NCI-H2081 treated with DMSO at 0.1 percent for 48 hours (cell line): ENCODE data around the gene EPS15.

Experiments
- DNase-seq: peaks from one replicate; lab custom pipeline; 2025; lab: John Stamatoyannopoulos, UW

Gene EPS15

DNA sequence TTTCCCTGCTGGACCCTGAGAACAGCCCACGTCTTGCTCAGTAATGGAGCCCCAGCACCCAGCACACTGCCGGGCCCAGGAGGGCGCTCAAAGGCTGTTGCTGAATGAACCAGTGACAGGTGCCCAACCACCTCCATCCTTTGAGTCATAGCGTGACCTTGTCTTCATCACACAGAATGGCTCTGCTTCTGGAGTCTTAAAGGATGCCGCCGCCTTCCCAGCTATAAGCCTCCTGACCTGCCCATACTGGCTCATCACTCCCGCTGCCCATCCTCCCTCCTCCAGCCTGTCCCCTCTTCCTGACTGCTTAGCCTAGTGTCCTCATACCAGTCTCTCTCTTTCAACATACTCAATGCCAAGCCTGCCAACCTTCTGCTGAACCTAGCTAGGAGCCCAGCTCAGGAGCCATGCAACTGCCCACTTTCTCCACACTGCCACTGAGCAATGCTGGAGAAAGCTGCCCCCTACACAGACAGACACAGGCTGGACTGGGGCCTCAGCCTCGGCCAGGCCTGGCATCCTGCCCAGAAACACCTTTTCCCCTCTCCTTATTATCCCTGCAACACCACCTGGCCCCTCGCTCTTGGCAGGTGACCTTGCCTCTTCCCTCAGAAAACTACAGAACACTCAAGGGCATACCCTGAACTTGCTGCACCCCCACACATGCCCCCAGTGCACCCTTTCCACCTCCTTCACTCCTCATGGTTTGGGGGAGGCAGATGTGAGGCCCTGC, 202.8 kb downstream of the EPS15 start:
- DNase-seq: no peak

DNA sequence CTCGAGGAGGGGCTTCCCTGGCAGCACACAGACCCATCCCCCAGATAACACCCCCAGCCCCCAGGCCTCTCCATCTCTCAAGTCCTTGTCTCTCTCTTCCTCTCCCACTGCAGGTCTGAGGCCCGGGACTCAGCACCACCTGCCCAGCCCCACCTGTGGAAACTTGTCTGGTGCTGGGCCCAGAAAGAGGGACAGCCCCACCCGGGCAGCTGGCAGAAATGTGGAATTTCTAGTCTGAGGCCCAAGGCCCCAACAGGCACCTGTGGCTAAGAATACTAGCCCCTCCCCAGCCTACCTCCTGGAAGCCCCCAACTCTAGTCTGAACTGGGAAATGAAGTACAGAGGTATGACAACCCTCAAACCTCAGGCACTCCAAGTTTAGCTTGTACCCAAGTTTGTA, 204.1 kb downstream of the EPS15 start:
- no peak for DNase-seq

- no peak for DNase-seq
These were observed 204.9 kb downstream of the EPS15 start for GRCh38 chr1:51313961-51314777.

DNA sequence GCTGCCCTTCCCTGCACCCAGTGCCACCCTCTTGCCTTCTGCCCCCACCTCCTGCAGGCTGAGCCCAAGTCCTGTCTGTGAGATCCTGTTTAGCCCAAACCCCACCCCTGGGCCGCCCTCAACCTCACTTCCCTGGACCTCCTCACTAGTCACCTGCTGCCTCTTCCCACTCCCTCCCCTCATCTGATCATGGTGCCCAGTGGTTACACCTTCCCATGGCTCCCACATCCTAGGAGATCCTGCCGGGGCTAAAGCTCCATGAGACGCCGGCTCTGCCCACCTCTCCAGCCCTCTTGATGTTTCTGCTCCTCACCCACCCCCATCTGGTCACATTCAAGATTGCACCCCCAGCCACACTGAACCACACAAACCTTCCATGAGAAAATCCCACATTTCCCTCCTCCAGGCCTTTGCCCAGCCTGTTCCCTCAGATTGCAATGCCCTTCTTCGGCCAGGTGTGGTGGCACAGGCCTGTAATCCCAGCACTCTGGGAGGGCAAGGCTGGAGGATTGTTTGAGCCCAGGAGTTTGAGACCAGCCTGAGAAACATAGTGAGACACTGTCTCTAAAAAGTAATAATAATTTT, 205.7 kb downstream of the EPS15 start:
- DNase-seq: no peak

DNA sequence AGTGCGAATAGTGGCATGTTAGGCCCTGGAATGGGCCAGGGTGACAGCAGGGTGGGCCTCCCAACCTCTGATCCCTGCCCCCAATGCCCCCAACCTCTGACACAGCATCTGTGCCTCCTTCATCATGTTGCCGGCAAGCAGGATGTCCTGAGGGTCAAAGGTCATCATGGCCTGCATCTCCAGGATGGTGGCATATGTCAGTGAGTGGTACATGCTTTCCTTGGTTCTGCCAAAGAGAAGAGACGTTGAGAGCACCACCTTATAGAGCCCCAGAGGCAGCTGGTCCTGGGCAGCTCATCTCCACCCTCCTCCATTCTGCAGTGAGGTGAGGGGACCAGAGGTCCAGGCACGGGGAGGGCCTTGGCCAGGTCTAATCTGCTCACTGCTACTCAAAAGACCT, 206.3 kb downstream of the EPS15 start:
- no peak for DNase-seq

DNA sequence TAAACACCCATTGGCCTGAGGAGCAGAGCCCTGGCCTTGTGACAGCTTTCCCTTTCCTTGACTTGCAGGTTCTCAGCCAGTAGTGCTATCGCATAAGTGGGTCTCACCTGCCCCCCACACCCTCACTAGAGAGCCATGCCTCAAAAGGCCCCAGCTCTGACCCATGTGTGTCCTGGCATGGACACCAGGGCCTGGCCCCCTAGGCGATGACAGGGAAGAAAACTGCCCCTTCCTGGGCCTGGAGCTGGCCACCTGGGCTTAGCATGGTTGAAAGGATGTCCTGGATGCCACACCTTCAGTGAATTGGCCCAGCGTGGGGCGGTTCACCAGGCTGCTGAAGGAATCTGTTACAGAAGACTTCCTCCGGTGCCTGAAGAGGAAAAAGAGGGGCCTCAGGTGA, 207.2 kb downstream of the EPS15 start:
- no peak for DNase-seq

- no peak for DNase-seq
These were observed 208.0 kb downstream of the EPS15 start for GRCh38 chr1:51310871-51311613.

DNA sequence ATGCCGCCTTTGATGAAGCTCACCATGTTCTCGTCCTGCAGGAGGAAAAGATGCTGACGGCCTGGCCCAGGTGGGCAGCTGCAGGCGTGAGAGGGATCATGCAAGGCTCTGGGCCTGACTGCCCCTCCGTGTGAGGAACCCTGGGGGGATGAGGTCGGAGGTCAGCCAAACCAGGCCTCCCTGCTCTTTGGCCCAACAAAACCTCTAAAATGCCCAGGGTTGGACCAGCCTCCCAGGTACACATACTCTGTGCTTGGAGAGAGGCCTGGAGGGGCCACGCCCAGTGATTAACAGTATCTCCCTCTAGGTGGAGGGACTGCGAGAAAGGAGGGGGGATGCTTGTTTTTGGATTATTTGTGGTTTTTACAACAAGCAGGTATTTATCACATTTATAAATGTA, 209.8 kb downstream of the EPS15 start:
- DNase-seq: no peak

DNA sequence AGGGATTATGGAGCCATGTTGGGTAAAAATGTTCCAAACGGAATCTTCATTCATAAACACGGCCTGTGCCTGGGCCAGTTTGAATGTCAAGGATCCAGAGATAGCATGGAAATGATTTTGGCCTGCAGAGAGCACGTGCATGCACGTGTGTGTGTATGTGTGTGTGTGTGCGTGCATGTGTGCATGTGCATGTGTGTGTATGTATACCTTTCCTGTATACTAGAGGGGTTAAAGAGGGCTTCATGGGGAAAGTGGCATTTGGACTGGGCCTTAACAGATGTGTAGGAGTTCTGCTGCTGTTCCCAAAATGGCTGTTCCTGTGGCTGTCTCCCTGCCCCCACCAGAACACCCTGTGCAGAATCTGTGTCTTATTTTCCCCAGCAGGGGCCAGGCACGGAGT, 210.4 kb downstream of the EPS15 start:
- no peak for DNase-seq

GRCh38 chr1:51306950-51307349, 212.1 kb downstream of the EPS15 start:
- no peak for DNase-seq

DNA sequence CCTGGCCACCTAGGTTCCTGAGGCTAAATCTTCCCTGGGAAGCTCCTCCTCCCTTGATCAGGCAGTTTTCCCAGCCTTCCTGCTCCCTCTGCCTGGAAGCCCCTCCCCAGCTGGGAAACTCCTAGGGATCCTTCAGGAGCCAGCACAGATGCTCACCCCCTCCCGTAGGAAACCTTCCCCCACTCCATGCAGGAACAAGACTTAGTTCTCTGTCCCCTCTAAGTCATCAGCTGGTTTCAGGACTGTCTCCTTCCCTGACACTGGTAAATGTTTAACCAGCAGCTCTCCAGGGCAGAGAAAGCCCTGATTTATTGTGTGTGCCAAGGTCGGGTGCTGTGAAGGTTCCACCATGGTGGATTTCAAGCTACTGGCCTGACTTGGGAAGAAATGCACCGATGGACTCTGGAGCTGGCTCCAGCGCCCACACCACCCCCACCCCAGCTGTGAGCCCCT, 213.7 kb downstream of the EPS15 start:
- no peak for DNase-seq

- DNase-seq: no peak
These were observed 214.7 kb downstream of the EPS15 start for GRCh38 chr1:51304360-51304759.
